Superior temporal gyrus (tissue), 1 donor: ENCODE measurements around the gene KRCC1.
"Not testable (repeated sequence)": the region's sequence is repeated elsewhere in the genome, so short reads cannot be mapped to it uniquely, and the experiment has no call there.

Experiments used
- DNase-seq: peaks from one replicate; pipeline ENCODE4 v3.0.0-alpha.2; 2016; ENCODE audit errors: extremely low spot score

KRCC1 gene

GRCh38 chr2:88077080-88077479 is 21.5 kb upstream of the KRCC1 start:
- no peak for DNase-seq

GRCh38 chr2:88074854-88075292 is 19.3 kb upstream of the KRCC1 start:
- no peak for DNase-seq

- no peak for DNase-seq
Measured at GRCh38 chr2:88074150-88074549, 18.6 kb upstream of the KRCC1 start.

- no peak for DNase-seq
Measured at GRCh38 chr2:88071365-88071764, 15.8 kb upstream of the KRCC1 start.

- no peak for DNase-seq
Measured at GRCh38 chr2:88070055-88070454, 14.5 kb upstream of the KRCC1 start.

- no peak for DNase-seq
Measured at GRCh38 chr2:88069117-88069516, 13.5 kb upstream of the KRCC1 start.

- DNase-seq: no peak
Measured at GRCh38 chr2:88068044-88068443, 12.5 kb upstream of the KRCC1 start.

GRCh38 chr2:88067598-88067997 is 12.0 kb upstream of the KRCC1 start, which contains the start of gene SMYD1:
SMYD1 (plus strand) TSS chr2:88067825; CDS start chr2:88067865, 40 bp downstream.
- no peak for DNase-seq

GRCh38 chr2:88067189-88067588 is 11.6 kb upstream of the KRCC1 start:
- no peak for DNase-seq

- DNase-seq: no peak
Measured at GRCh38 chr2:88066543-88066942, 11.0 kb upstream of the KRCC1 start.

- no peak for DNase-seq
Measured at GRCh38 chr2:88061295-88061694, 5.7 kb upstream of the KRCC1 start.

- DNase-seq: no peak
Measured at GRCh38 chr2:88060907-88061275, 5.3 kb upstream of the KRCC1 start.

GRCh38 chr2:88059979-88060906 is 4.7 kb upstream of the KRCC1 start:
- DNase-seq: peak; percentile 91

GRCh38 chr2:88058191-88058590 is 2.6 kb upstream of the KRCC1 start:
- DNase-seq: no peak

- DNase-seq: no peak
Measured at GRCh38 chr2:88057437-88057844, 1.9 kb upstream of the KRCC1 start.

GRCh38 chr2:88054782-88055370 is 707 bp downstream of the KRCC1 start:
- DNase-seq: no peak

- DNase-seq: no peak
Measured at GRCh38 chr2:88053934-88054781, 1.4 kb downstream of the KRCC1 start.

- DNase-seq: no peak
Measured at GRCh38 chr2:88053296-88053695, 2.3 kb downstream of the KRCC1 start.

GRCh38 chr2:88051792-88052191 is 3.8 kb downstream of the KRCC1 start:
- no peak for DNase-seq

- DNase-seq: no peak
Measured at GRCh38 chr2:88049622-88050021, 6.0 kb downstream of the KRCC1 start.

- no peak for DNase-seq
Measured at GRCh38 chr2:88048541-88048940, 7.0 kb downstream of the KRCC1 start.

- DNase-seq: not testable (repeated sequence)
Measured at GRCh38 chr2:88045561-88045960, 10.0 kb downstream of the KRCC1 start.
